GM18517 (cell line): ENCODE measurements around the gene SERPINE3.

Experiments used
- ATAC-seq: cut with Tn5 transposase; IDR thresholded peaks from one replicate; pipeline ENCODE4 v1.9.1; 2021; ENCODE audit warnings: mild to moderate bottlenecking, moderate library complexity; ENCODE audit not compliant: unreplicated experiment

Gene SERPINE3

GRCh38 chr13:51359352-51359751 is 19.9 kb downstream of the SERPINE3 start:
- no peak for ATAC-seq

- ATAC-seq, result no peak
These were observed 21.0 kb downstream of the SERPINE3 start for GRCh38 chr13:51360489-51360888.

- ATAC-seq, result no peak
These were observed 21.6 kb downstream of the SERPINE3 start for GRCh38 chr13:51361106-51361505.

- no peak for ATAC-seq
These were observed 24.1 kb downstream of the SERPINE3 start for GRCh38 chr13:51363625-51364024.

- no peak for ATAC-seq
These were observed 25.0 kb downstream of the SERPINE3 start for GRCh38 chr13:51364404-51365008.

- no peak for ATAC-seq
These were observed 30.6 kb downstream of the SERPINE3 start for GRCh38 chr13:51370116-51370515.

- no peak for ATAC-seq
These were observed 31.3 kb downstream of the SERPINE3 start for GRCh38 chr13:51370811-51371210.

GRCh38 chr13:51371768-51372399 is 32.4 kb downstream of the SERPINE3 start:
- ATAC-seq, result no peak

GRCh38 chr13:51373451-51373850 is 34.0 kb downstream of the SERPINE3 start:
- ATAC-seq, result no peak

- no peak for ATAC-seq
These were observed 40.8 kb downstream of the SERPINE3 start for GRCh38 chr13:51380269-51380668.

GRCh38 chr13:51385114-51385513 is 45.6 kb downstream of the SERPINE3 start:
- ATAC-seq, result no peak

- no peak for ATAC-seq
These were observed 55.2 kb downstream of the SERPINE3 start for GRCh38 chr13:51394724-51395123.

GRCh38 chr13:51396352-51396751 is 56.9 kb downstream of the SERPINE3 start:
- peak; percentile 87 for ATAC-seq

GRCh38 chr13:51397262-51397941 is 57.9 kb downstream of the SERPINE3 start:
- no peak for ATAC-seq

GRCh38 chr13:51405176-51405575 is 65.7 kb downstream of the SERPINE3 start:
- ATAC-seq, result no peak

- ATAC-seq, result no peak
These were observed 72.9 kb downstream of the SERPINE3 start for GRCh38 chr13:51412431-51412830.
